ENCODE data around the gene RPL41. TPM values are rescaled to one million over a fixed set of nuclear protein-coding genes. Genes with fewer than 3 reads are reported as not detected.

The RPL41 gene
- total RNA-seq, 1 donor from 2014 or later: 2,458 TPM

DNA sequence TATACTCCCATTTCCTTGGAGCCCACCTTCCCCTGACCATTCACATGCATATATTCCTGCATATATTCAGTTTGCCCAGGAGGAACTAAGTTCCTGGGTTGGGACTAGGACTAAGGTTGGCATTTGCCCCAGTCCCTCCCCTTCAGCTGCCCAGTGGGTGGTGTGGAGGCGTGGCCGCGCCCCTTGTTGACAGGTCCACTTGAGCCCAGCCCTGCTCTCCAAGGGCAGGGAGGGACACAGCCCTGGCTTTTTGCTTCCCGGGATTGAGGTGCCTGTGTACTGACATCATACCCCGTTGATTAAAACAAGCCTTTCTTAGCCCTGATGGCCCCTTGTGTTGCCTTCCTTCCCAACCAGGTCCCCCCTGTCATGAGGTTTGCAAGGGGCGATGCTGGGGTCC lies 29.2 kb upstream of the RPL41 start:
- Histone ChIP-seq H3K27me3 (no peaks in the 10 kb centered on the region), H3K4me1 (no peaks in the 10 kb centered on the region), H3K4me3 (no peak overlapping the region), H3K36me3 (no peaks in the 10 kb centered on the region), H3K9me3 (no peaks in the 10 kb centered on the region), H3K27ac (no peak overlapping the region)
- TF ChIP-seq POLR2A (IDR thresholded peaks at IDR 0.05): no peak
- TF ChIP-seq POLR2AphosphoS5 (IDR thresholded peaks at IDR 0.05; ENCODE audit: insufficient read depth in 1 of 2, low read depth in 1 of 2): no peak
- TF ChIP-seq, protein P1, sequence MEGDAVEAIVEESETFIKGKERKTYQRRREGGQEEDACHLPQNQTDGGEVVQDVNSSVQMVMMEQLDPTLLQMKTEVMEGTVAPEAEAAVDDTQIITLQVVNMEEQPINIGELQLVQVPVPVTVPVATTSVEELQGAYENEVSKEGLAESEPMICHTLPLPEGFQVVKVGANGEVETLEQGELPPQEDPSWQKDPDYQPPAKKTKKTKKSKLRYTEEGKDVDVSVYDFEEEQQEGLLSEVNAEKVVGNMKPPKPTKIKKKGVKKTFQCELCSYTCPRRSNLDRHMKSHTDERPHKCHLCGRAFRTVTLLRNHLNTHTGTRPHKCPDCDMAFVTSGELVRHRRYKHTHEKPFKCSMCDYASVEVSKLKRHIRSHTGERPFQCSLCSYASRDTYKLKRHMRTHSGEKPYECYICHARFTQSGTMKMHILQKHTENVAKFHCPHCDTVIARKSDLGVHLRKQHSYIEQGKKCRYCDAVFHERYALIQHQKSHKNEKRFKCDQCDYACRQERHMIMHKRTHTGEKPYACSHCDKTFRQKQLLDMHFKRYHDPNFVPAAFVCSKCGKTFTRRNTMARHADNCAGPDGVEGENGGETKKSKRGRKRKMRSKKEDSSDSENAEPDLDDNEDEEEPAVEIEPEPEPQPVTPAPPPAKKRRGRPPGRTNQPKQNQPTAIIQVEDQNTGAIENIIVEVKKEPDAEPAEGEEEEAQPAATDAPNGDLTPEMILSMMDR (IDR thresholded peaks at IDR 0.05): no peak
- intact Hi-C loops (cut with DNase I): no loop called here
- DNase-seq (ENCODE audit: extremely low spot score in 2 of 2): no peak

DNA sequence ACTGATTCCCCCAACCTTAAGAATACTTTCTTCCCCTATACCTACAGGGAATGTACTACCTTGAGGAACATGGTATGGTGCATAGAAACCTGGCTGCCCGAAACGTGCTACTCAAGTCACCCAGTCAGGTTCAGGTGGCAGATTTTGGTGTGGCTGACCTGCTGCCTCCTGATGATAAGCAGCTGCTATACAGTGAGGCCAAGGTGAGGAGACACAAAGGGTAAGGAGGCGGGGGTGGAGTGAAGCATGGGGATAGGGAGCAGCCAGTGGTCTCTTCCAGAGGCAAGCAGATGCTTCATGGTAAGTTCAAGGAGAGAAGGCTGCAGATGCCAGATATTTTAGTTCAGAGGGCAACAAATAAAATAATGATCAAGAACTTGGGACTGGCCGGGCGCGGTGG lies 18.7 kb upstream of the RPL41 start:
- H3K36me3 ChIP-seq: peaks cover 0 to 4% of the 10 kb centered on the region in 2 donors
- H3K27me3 ChIP-seq: no peaks in the 10 kb centered on the region
- intact Hi-C loops (cut with DNase I): no loop called here
- peaks cover under 1% of the 10 kb centered on the region for H3K4me1 ChIP-seq
- H3K27ac ChIP-seq: no peak overlapping the region
- H3K4me3 ChIP-seq: no peak overlapping the region
- DNase-seq (ENCODE audit: extremely low spot score in 2 of 2): no peak
- no peaks in the 10 kb centered on the region for H3K9me3 ChIP-seq
- TF ChIP-seq, protein P1 (IDR thresholded peaks at IDR 0.05): no peak
- TF ChIP-seq POLR2AphosphoS5 (IDR thresholded peaks at IDR 0.05; ENCODE audit: insufficient read depth in 1 of 2, low read depth in 1 of 2) (no peak), POLR2A (IDR thresholded peaks at IDR 0.05) (no peak)

DNA sequence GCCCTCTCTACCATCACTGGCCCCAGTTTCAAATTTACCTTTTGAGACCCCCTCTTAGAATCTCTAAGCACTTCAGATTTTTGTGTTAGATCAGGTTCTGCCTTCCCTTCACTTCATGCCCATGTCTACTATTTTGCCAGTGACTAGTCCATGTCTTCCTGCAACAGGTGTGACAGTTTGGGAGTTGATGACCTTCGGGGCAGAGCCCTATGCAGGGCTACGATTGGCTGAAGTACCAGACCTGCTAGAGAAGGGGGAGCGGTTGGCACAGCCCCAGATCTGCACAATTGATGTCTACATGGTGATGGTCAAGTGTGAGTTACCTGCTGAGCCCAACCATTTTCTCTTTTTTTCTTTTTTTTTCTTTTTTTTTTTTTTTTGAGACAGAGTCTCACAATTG lies 17.8 kb upstream of the RPL41 start:
- H3K27me3 ChIP-seq: no peaks in the 10 kb centered on the region
- H3K27ac ChIP-seq: no peak overlapping the region
- TF ChIP-seq, protein P1 (IDR thresholded peaks at IDR 0.05): no peak
- TF ChIP-seq POLR2AphosphoS5 (IDR thresholded peaks at IDR 0.05; ENCODE audit: insufficient read depth in 1 of 2, low read depth in 1 of 2): no peak
- TF ChIP-seq POLR2A (IDR thresholded peaks at IDR 0.05): no peak
- DNase-seq (ENCODE audit: extremely low spot score in 2 of 2): no peak
- intact Hi-C loops (cut with DNase I): no loop called here
- peaks cover 0 to 4% of the 10 kb centered on the region in 2 donors for H3K36me3 ChIP-seq
- no peak overlapping the region for H3K4me3 ChIP-seq
- H3K9me3 ChIP-seq: no peaks in the 10 kb centered on the region
- H3K4me1 ChIP-seq: peaks cover 9% of the 10 kb centered on the region

DNA sequence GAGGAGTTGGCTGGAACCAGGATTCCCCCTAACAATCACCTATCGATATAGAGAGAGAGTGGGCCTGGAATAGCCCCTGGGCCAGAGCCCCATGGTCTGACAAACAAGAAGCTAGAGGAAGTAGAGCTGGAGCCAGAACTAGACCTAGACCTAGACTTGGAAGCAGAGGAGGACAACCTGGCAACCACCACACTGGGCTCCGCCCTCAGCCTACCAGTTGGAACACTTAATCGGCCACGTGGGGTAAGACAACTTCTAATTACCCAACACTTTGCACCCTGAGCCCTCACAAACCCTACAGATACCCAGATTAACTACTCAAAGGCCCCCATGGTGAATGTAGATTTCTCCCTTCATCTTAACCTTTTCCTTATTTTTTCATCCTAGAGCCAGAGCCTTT lies 16.6 kb upstream of the RPL41 start:
- H3K27me3 ChIP-seq: no peaks in the 10 kb centered on the region
- H3K4me1 ChIP-seq: peaks cover 13% of the 10 kb centered on the region
- intact Hi-C loops (cut with DNase I): no loop called here
- H3K4me3 ChIP-seq: no peak overlapping the region
- no peak overlapping the region for H3K27ac ChIP-seq
- H3K36me3 ChIP-seq: peaks cover 0 to 4% of the 10 kb centered on the region in 2 donors
- DNase-seq (ENCODE audit: extremely low spot score in 2 of 2): no peak
- H3K9me3 ChIP-seq: no peaks in the 10 kb centered on the region
- no peak for TF ChIP-seq POLR2AphosphoS5 (IDR thresholded peaks at IDR 0.05; ENCODE audit: insufficient read depth in 1 of 2, low read depth in 1 of 2)
- TF ChIP-seq, protein P1 (IDR thresholded peaks at IDR 0.05): no peak
- no peak for TF ChIP-seq POLR2A (IDR thresholded peaks at IDR 0.05)

DNA sequence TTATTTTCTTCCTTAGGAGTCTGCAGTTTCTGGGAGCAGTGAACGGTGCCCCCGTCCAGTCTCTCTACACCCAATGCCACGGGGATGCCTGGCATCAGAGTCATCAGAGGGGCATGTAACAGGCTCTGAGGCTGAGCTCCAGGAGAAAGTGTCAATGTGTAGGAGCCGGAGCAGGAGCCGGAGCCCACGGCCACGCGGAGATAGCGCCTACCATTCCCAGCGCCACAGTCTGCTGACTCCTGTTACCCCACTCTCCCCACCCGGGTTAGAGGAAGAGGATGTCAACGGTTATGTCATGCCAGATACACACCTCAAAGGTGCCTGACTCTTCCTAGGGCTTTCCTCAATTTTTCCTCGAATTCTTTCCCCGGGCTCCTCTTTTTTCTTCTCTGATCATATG lies 15.4 kb upstream of the RPL41 start:
- DNase-seq (ENCODE audit: extremely low spot score in 2 of 2): no peak
- Histone ChIP-seq H3K9me3 (no peaks in the 10 kb centered on the region), H3K36me3 (peaks cover 0 to 4% of the 10 kb centered on the region in 2 donors), H3K4me3 (no peak overlapping the region), H3K27me3 (no peaks in the 10 kb centered on the region), H3K4me1 (peaks cover 26% of the 10 kb centered on the region), H3K27ac (no peak overlapping the region)
- no peak for TF ChIP-seq POLR2AphosphoS5 (IDR thresholded peaks at IDR 0.05; ENCODE audit: insufficient read depth in 1 of 2, low read depth in 1 of 2)
- TF ChIP-seq, protein P1 (IDR thresholded peaks at IDR 0.05): no peak
- TF ChIP-seq POLR2A (IDR thresholded peaks at IDR 0.05): no peak
- intact Hi-C loops (cut with DNase I): no loop called here
